ENCODE results near the gene CSMD2.

- TF ChIP-seq, protein P1, sequence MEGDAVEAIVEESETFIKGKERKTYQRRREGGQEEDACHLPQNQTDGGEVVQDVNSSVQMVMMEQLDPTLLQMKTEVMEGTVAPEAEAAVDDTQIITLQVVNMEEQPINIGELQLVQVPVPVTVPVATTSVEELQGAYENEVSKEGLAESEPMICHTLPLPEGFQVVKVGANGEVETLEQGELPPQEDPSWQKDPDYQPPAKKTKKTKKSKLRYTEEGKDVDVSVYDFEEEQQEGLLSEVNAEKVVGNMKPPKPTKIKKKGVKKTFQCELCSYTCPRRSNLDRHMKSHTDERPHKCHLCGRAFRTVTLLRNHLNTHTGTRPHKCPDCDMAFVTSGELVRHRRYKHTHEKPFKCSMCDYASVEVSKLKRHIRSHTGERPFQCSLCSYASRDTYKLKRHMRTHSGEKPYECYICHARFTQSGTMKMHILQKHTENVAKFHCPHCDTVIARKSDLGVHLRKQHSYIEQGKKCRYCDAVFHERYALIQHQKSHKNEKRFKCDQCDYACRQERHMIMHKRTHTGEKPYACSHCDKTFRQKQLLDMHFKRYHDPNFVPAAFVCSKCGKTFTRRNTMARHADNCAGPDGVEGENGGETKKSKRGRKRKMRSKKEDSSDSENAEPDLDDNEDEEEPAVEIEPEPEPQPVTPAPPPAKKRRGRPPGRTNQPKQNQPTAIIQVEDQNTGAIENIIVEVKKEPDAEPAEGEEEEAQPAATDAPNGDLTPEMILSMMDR (IDR thresholded peaks at IDR 0.05), result no peak
- no peak for TF ChIP-seq EZH2 (IDR thresholded peaks at IDR 0.05)
Observed at GRCh38 chr1:34144766-34145165, 20.3 kb downstream of the CSMD2 start.

Data from neural progenitor cell (in vitro differentiated cells).